ENCODE results near the gene GAA.

Gene GAA

DNA sequence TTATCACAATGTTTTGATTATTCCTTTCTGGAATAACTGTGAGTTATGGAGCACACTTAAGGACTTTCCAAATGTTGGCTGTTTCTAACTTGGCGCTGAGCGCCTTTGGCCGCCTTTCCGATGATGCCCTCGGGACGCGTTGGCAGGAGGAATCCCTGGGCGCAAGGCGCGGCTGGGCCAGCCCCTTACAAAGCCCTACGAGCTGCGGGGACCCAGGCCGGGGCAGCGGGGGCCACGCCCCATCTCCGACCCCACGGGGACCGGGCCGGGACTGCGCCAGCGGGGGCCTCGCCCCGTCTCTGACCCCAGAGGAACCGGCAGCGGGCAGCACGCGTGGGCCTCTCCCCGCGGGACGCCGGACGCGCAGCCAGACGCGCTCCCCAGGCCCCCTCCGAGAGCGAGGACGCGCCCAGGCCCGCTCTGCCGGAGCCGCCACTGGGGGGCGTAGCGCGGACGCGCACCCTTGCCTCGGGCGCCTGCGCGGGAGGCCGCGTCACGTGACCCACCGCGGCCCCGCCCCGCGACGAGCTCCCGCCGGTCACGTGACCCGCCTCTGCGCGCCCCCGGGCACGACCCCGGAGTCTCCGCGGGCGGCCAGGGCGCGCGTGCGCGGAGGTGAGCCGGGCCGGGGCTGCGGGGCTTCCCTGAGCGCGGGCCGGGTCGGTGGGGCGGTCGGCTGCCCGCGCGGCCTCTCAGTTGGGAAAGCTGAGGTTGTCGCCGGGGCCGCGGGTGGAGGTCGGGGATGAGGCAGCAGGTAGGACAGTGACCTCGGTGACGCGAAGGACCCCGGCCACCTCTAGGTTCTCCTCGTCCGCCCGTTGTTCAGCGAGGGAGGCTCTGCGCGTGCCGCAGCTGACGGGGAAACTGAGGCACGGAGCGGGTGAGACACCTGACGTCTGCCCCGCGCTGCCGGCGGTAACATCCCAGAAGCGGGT is at the start of gene GAA:
GAA (plus strand) TSS at position 571 of the 935 bp plus-strand sequence. CDS start 3,006 bp downstream, outside the sequence.
- peak; percentile 89 to 92 for DNase-seq

DNA sequence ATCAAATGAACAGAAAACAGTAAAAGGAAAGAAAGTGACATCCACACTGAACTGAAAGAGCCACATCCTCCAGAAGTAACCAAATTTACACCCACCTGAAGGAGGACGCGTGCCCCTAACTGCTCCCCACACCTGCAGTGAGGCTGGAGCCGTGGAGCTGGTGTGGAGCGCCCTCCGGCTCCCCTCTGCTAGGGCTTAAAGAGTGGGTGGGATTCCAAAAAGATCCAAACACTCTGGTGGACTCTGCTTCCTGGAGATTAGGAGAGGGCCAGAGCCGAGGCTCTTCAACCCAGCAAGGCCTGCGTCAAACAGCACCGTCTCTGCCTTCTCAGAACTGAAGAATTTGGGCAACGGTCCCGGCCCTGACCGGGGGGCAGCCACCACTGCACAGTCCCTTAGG is 49.7 kb upstream of the GAA start:
- no peak for DNase-seq

DNA sequence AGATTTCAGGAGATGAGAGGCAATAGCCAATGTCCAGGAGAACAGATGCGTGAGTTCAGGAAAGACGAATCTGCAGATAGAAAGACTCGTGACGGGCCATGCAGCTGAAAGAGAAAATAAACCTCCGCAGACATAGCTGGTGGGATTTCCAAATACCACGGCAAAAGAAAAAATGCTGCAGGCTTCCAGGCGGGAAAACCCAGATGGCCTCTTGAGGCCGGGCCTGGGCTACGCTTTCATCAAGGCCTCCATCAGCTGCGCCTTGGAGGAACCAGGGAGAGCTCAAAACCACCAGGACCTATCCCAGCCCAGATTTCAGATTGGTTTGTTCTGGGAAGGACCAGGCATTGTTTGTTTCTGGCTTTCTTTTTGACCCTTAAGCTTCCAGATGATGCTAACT is 48.3 kb upstream of the GAA start:
- DNase-seq = no peak

DNA sequence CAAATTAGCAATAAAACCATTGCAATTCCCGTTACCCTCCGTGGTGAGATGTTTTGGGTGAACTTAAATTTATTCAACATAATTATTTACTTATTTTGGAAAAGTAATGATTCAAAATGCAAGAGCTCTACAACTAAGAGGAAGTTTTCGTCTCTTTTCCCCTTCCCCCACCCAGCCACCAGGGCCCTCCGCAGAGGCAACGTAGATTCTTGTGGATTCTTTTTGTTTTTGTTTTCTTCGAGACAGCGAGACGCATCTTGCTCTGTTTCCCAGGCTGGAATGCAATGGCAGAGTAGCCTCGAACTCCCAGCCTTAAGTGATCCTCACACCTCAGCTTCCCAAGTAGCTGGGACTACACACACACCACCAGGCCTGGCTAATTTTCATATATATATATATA is 45.8 kb upstream of the GAA start:
- DNase-seq = no peak

DNA sequence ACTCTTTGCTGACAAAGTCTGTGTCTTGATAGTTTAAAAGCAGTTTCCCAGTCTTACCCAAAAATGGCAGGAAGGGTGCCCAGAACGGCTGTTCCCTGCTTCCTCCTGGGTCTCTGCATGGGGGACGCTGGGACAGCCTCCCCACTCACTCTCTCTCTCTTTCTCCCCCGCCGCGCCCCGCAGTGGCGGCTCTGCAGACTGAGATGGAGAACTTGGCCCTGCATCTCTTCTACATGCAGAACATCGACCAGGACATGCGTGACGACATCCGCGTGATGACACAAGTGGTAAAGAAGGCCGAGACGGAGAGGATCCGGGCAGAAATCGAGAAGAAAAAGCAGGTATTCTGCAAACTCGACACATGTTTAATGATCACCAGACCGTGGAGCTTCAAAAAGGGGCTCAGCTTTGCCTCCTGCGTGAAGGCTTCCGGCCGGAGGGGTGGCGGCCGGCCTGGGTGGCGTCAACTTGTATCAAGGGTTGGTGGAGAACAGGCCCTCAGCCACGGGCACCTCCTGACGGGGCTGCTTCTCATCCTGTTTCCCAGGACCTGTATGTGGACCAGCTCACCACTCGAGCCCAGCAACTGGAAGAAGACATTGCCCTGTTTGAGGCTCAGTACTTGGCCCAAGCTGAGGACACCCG is 42.9 kb upstream of the GAA start:
- DNase-seq = no peak

DNA sequence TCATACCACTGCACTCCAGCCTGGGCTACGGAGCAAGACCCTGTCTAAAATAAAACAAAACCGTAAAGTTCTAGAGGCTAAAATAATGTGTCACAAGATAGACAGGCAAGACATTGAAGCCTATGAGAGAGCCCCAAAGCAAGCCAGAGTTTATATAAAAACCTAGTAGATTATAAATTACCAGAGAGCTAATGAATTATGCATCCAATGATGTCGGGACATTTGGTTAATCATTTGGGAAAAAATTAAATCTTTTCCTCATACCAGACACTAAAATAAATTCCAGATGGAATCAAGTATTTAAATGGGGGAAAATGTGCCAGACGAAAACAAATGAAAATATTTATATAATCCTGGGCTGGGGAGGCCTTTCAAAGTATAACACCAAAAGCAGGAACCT is 40.7 kb upstream of the GAA start:
- no peak for DNase-seq

DNA sequence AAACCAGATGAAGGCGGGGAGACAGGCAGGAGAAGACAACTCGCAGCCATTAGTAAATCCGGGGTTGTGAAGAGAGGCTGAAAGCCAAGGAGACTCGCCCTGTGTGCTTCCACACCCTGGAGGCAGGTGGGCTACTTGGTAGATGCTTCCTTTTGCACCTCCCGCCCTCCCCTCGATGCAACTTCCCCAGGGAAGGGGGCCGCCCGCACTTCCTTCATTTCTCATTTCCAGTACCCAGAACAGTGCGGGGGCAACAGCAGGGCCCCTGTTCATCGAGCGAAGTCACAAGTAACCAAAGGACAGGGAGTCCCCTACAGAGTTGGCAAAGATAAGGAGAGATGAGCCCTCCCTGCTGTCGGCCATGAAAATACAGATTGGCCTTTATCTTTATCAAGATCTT is 40.0 kb upstream of the GAA start:
- no peak for DNase-seq

DNA sequence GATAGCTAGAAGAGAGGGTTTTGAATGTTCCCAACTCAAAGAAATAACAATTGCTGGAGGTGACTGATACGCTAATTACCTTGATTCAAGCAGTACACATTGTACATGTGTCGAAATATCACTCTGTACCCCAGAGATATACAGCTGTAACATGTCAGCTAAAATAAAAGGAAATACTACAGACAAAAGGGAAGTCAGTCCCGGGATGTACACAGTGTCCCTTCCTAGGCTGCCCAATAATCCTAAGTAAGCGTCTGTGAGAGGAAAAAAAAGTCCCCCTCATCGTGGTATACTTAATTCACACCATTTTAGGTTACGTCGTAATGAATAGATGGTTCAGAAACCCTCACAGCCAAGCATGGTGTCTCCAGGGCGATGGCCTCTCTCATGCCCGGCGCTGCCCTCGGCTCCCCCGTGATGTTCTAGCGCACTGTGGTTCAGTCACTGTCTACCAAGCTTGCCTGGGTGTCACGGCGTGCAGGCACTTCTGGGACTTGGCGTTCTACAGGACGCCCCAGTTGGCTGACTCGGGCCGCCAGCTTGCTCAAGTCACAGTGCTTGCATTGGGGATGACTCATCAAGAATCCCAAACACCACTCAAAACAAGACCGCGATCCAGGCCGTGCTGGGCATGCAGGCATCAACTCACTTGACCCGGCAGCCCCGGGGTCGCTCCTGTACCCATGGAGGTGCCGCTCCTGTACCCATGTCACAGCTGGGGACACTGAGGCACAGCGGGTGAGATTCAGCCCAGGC is 37.4 kb upstream of the GAA start:
- no peak for DNase-seq

DNA sequence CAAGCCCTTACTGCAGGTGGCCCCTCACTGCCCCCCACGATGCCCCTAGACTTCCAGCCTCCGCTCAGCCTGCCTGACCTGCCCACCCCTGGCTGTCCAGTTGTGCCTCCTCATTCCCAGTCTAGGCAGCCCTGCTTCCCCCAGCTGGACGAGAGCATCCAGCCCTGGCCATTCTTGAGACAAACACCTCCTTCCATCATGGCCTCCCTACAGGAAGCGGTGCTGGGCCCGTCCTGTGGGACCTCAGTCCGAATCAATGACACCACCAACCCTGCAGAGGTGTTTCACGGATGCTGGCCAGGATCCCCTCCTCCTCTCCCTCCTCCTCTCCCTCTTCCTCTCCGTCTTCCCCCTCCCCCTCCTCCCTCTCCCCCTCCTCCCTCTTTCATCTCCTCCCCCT is 36.7 kb upstream of the GAA start:
- DNase-seq = no peak

DNA sequence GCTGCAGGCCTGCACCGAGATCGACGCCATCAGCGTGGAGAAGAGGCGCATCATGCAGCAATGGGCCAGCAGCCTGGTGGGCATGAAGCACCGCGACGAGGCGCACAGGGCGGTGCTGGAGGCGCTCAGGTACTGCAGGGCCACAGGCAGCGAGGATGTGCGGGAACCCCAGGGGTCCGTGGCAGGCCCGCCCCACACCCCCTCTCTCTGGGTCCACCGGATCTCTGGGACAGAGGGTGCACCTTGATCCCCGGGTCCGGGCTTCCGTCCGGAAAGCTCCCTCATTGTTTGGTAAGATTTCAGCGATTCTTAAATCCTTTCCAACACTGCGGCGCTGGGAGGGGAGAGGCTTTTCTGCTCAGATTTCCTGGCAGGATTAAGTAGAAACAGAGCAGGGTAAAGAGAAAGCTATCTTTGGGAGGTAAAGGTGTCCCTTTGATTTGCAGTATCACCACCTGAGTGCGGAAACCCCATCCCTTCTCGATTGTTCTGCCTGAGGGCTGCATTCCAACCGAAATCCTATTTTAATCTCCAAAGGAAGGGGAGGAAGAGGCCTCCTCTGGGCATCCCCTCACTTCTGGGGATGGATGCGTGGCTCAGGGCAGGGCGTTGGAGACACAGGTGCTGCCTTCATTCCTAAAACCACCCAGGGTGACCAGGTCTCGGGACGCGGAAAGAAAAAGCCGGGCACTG is 35.8 kb upstream of the GAA start:
- DNase-seq = no peak

DNA sequence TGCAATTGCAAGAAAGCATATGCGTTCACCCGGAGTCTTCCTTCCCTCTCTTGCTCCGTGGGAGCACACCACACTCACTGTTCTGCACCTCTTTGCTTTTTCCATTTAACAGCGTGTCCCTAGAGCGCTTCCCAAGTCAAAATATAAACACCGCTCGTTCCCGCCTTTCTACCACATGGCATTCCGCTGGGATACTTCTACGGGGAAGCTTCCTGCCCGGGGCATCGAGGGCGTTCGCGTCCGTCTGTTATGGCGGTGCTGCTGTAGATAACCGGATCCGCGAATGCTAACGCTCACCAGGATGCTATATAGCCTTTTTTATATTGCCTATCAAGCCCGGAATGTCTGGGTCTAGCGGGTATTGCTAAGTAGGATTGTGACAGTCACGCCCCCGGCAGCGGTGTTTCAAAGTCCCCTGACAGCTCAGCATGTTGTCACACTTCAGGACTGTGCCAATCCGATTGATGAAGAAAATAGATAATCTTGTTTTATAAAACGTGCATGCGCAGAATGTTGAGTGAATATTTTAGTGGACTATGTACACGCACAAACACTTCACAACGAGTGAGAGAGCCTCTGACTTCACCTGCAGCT is 33.9 kb upstream of the GAA start:
- DNase-seq = no peak

DNA sequence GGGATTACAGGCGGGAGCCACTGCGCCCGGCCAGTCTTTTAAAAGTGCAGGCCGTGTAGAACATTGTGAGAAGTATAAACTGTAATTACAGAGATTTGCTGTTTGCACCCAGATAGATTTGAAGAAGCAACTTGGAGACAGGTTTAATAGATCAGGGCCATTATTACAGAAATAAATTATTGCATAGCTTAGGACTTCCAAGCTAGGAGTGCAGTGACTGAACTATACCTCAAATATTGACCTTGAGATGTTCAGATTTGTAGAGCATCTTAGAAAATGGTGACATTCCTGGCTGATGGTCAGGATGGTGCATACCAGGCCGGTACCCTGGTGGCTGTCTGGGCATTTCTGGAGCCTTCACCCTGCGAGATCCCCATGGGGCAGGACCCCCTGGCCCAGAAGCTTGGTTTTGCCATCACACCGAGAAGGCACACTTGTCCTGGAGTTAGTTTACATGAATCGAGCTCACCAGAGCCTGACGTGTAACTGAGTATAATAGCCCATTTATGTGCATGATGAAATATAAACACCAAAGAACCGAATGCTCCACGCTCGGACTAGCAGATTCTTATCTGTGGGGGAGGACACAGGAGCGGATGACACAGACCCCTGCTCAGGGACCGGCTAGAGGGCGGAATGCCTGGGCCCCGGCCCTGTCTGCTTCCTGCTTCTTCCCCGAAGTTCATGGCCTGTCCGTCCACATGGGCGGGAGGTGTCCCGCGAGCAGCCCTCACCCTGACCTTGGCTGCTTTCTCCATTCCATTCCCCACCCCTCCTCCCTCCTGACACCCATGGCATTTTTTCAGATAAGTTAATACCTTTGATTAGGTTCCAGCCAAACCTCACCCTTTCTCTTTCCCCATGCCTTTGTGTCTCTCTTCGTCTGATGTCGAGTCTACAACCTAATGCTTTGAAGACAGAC is 32.8 kb upstream of the GAA start:
- no peak for DNase-seq

DNA sequence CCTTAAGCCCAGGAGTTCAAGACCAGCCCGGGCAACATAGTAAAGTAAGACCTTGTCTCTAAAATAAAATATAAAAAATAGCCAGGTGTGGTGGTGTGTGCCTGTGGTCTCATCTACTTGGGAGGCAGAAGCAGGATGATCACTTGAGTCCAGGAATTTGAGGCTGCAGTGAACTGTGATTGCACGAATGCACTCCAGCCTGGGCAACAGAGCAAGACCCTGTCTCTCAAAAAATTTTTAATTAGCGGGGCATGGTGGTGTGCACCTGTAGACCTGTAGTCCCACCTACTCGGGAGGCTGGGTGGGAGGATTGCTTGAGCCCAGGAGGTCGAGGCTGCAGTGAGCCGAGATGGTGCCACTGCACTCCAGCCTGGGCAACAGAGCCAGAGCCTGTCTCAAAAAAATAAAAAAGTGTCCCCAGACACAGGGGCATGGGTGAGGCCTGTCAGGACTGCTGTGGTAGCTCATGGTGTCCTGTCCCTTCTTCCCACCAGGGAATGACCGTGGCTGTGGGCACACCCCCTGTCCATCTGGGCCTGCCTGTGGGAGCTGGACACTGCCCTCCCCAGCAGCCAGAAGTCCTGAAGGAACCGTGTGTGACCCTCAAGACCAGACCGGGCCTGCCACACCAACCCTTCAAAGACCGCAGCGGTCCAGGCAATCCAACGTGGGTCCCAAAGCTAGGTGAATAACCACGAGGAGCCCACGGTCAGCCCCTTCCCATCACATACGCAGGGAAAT is 30.8 kb upstream of the GAA start:
- DNase-seq = no peak

DNA sequence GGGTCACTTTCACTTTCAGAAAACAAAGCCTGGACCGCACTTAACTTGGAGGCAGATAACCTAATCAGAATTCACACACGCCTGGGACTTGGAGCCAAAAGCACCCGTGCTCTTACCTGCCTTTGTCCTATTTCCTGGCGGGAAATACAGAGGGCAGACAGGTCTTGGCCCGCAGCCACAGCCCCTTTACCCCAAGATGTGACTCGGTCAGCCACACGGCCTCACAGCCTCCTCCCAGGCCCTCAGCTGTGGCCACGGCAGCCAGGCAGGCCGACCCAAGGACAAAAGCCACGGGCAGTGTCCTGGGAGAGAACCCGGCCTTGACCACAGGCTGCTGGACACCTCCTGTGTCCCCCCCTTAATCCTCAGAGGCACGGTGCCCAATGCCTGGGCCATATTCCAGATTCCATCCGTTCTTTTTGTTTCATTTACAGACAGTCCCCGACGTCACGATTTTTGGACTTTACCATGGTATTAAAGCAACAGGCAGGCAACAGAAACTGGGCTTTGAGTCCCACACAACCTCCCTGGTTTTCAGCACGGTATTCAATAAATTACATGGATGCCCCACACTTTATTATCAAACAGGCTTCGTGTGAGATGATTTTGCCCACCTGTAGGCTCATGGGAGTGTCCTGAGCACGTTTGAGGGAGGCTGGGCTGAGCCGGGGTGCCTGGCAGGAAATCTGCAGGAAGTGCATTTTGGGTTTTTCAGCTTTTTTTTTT is 30.1 kb upstream of the GAA start:
- DNase-seq = no peak

DNA sequence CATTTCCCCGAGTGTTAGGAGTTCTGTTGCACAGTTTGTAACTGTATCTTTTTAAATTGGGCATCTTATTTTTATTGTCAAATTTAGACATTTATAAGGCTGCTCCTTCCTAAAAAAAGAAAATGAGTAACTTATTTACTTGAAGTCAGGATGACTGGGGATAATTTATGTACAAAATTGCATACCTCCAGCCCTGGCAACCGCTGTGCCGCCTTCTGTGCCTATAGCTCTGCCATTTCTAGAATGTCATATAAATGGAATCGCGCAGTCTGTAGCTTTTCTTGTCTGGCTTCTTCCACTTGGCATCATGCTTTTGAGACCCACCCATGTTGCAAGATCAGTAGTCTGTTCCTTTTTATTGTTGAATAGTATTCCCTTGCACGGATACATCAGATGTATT is 29.0 kb upstream of the GAA start:
- DNase-seq = no peak

DNA sequence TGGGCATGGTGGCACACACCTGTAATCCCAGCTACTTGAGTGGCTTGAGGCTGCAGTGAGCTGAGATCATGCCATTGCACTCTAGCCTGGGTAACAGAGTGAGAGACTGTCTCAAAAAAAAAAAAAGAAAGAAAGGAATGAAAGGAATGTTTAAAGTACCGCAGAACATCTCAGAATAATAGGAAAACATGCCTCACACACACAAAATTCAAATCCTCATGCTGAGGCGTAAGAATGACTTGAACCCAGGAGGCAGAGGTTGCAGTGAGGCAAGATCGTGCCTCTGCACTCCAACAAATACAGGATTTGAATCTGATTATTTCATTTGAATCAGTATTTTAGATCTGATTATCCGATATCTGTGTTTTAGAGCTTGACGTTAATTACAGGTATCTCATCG is 21.3 kb upstream of the GAA start:
- no peak for DNase-seq

DNA sequence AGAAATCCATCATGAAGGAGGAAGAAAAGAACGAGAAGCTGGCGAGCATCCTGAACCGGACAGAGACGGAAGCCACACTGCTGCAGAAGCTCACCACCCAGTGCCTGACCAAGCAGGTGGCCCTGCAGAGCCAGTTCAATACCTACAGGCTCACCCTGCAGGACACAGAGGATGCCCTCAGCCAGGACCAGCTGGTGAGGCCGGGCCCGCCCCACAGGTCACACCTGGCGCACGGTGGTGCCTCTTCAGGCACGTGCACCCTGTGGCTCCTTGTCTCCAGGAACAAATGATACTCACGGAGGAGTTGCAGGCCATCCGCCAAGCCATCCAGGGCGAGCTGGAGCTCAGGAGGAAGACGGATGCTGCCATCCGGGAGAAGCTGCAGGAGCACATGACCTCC is 19.8 kb upstream of the GAA start:
- no peak for DNase-seq

DNA sequence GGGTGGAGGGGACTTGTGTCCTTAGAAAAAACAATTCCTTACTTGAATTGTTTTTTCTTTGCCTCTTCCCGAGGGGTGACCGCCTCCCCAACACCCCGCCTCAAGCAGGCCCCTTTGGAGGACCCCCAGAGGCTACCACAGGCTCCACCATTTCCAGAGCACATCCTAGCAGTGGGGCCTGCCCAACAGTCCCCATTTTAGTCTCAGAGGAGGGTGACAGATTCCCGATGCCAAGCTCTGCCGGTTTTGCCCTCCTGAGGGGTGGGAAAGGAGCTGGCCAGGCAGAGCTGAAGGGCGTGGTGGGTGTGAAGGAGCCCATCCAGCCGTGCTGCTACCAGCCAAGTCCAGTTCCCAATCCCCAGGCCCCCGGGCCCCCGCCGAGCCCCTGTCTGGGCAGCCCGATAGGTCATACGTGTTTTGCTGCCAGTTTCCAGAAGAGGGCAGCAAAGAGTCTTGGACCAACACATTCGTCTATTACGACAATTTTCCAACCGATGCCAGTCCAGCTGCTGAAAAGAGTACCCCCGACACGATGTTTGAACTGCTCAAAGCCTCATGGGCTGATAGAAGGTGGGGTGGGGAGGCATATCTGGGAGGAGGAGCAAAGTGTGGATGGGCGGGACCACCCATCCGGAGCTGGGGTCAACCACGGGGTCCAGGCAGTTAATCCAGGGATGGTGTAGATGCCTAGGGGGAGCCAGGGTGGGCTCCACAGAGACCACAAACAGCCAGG is 18.8 kb upstream of the GAA start:
- DNase-seq = peak; percentile 72 to 79

DNA sequence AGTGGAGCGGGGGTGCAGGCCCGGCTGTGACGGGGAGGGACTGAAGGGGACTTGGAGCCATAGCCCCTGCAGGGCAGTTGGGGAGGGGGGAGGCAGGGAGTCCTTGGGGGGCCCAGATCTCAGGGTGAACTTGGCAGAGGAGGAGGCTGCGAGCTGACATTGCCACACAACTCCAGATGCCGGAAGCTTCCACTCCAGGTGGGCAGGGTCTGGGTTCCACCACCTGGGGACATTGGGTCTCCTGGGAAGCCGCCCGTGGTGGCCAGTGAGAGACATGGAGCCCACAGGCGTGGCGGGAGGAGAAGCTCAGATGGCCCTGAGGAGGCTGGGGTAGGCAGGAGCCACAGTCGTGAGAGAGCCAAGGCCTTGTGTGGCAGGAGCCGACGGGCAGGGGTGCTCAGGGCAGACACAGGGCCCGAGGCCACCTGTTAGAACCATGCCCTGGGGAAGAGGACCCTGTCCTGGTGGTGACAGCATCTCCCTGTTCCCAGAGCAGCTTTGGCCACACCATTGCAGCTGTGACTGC is 18.2 kb upstream of the GAA start:
- no peak for DNase-seq

Measured in activated T-cell treated with anti-CD3 and anti-CD28 coated beads, Interleukin-2, amount 50 U/mL, for 48 hours (primary cell).